Glutamatergic neuron (in vitro differentiated cells): ENCODE data around the gene CACNA1D. TPM values are rescaled to one million over a fixed set of nuclear protein-coding genes. Genes with fewer than 3 reads are reported as not detected.

Experiments used
- DNase-seq: peaks from one replicate; pipeline ENCODE4 v3.0.0; 2022
- H3K27ac Mint-ChIP-seq: one replicate; pipeline ENCODE4 v1.8.0; 2020; ENCODE audit warnings: mild to moderate bottlenecking, mixed read lengths, inconsistent platforms; ENCODE audit not compliant: unreplicated experiment
- H3K27me3 Mint-ChIP-seq: one replicate; pipeline ENCODE4 v1.8.0; 2020; ENCODE audit warnings: mild to moderate bottlenecking, moderate library complexity, mixed read lengths, inconsistent platforms; ENCODE audit not compliant: unreplicated experiment
- H3K36me3 Mint-ChIP-seq: one replicate; pipeline ENCODE4 v1.8.0; 2020; ENCODE audit warnings: mild to moderate bottlenecking, mixed read lengths, inconsistent platforms; ENCODE audit not compliant: unreplicated experiment
- H3K4me1 Mint-ChIP-seq: one replicate; pipeline ENCODE4 v1.8.0; 2020; ENCODE audit warnings: mild to moderate bottlenecking, low read depth, mixed read lengths, inconsistent platforms; ENCODE audit not compliant: unreplicated experiment
- H3K4me3 Mint-ChIP-seq: one replicate; pipeline ENCODE4 v1.8.0; 2020; ENCODE audit warnings: mild to moderate bottlenecking, mixed read lengths, inconsistent platforms; ENCODE audit not compliant: unreplicated experiment
- H3K9me3 Mint-ChIP-seq: one replicate; pipeline ENCODE4 v1.8.0; 2020; ENCODE audit warnings: mild to moderate bottlenecking, moderate library complexity, mixed read lengths, inconsistent platforms; ENCODE audit not compliant: unreplicated experiment
- CTCF ChIP-seq: fragments of 200-600 bp; sonication (generic); IDR thresholded peaks from one replicate; pipeline ENCODE4 v1.5.0; 2021; ENCODE audit not compliant: partially characterized antibody, unreplicated experiment
- total RNA-seq: library from RNA; stranded (reverse); fragmentation: NEBNext Ultra II Directional; extraction: Animal tissue kit (Norgen Biotek cat#: 25700); gene quantifications from one replicate; pipeline ENCODE4 v1.2.1, GENCODE V29; 2021; ENCODE audit not compliant: unreplicated experiment

CACNA1D gene
- total RNA-seq, 1 donor from 2014 or later, result 5.0 TPM

- no peak overlapping the region for H3K4me3 Mint-ChIP-seq
- H3K9me3 Mint-ChIP-seq, result peaks cover 2% of the 10 kb centered on the region
- H3K27ac Mint-ChIP-seq, result no peak overlapping the region
- H3K27me3 Mint-ChIP-seq, result peaks cover 8% of the 10 kb centered on the region
- no peaks in the 10 kb centered on the region for H3K36me3 Mint-ChIP-seq
- peak; percentile 15 for DNase-seq
- no peak for TF ChIP-seq CTCF
- H3K4me1 Mint-ChIP-seq, result peaks cover 13% of the 10 kb centered on the region
These were observed 309.6 kb downstream of the CACNA1D start for GRCh38 chr3:53803816-53804695.

GRCh38 chr3:53804697-53805462 is 310.5 kb downstream of the CACNA1D start:
- no peak for TF ChIP-seq CTCF
- H3K27ac Mint-ChIP-seq, result no peak overlapping the region
- no peak for DNase-seq
- peaks cover 2% of the 10 kb centered on the region for H3K9me3 Mint-ChIP-seq
- H3K36me3 Mint-ChIP-seq, result no peaks in the 10 kb centered on the region
- H3K4me1 Mint-ChIP-seq, result peaks cover 13% of the 10 kb centered on the region
- peaks cover 8% of the 10 kb centered on the region for H3K27me3 Mint-ChIP-seq
- H3K4me3 Mint-ChIP-seq, result no peak overlapping the region

- Mint-ChIP-seq H3K27me3 (peaks cover 6% of the 10 kb centered on the region), H3K9me3 (peaks cover 2% of the 10 kb centered on the region), H3K36me3 (no peaks in the 10 kb centered on the region), H3K27ac (no peak overlapping the region), H3K4me1 (peaks cover 12% of the 10 kb centered on the region), H3K4me3 (no peak overlapping the region)
- TF ChIP-seq CTCF, result no peak
- no peak for DNase-seq
These were observed 311.2 kb downstream of the CACNA1D start for GRCh38 chr3:53805463-53806159.

GRCh38 chr3:53806182-53807116 is 312.0 kb downstream of the CACNA1D start:
- peaks cover 6% of the 10 kb centered on the region for H3K27me3 Mint-ChIP-seq
- H3K36me3 Mint-ChIP-seq, result no peaks in the 10 kb centered on the region
- H3K27ac Mint-ChIP-seq, result no peak overlapping the region
- TF ChIP-seq CTCF, result no peak
- no peak overlapping the region for H3K4me3 Mint-ChIP-seq
- no peaks in the 10 kb centered on the region for H3K9me3 Mint-ChIP-seq
- DNase-seq, result peak; percentile 5
- peaks cover 10% of the 10 kb centered on the region for H3K4me1 Mint-ChIP-seq
